A549 (cell line): ENCODE data around the gene NR1D1. TPM values are rescaled to one million over a fixed set of nuclear protein-coding genes. Genes with fewer than 3 reads are reported as not detected.

Source experiments
- ATAC-seq, 2 experiments: fragments of 200-7000 bp in 1 of 2; fragments of >200 bp in 1 of 2; cut with Nextera tagmentation in 1 of 2; cut with Tn5 transposase in 1 of 2; 3 replicates each; pipeline versions ENCODE4 v1.8.0 to v1.9.1; 2018 to 2020; ENCODE audit warnings: mild to moderate bottlenecking in 1 of 2, moderate library complexity in 1 of 2
- CTCF ChIA-PET: fragments of 300-600 bp; sonication (Branson Sonifier 250); formaldehyde crosslinking; extraction: SDS; loops from one replicate; lab custom pipeline; 2021; ENCODE audit warnings: antibody characterized with exemption, inconsistent platforms; lab: Yijun Ruan, JAX
- POLR2A ChIA-PET: fragments of 350-600 bp; formaldehyde crosslinking; extraction: SDS; loops from one replicate; lab custom pipeline; 2021; ENCODE audit warnings: antibody characterized with exemption, inconsistent platforms; lab: Yijun Ruan, JAX
- DNase-seq, 2 experiments: peaks; one replicate each; pipeline versions ENCODE4 v3.0.0 to v3.0.0-alpha.2; 2011 to 2016; ENCODE audit warnings: low read depth in 1 of 2, low spot score in 1 of 2
- FAIRE-seq: peaks from 2 replicates; lab custom pipeline; 2011; peaks lifted over from hg19 to GRCh38; lab: Jason Lieb, UNC
- H3K27ac ChIP-seq, 2 experiments: fragments of >200 bp; sonication (Bioruptor Twin); formaldehyde crosslinking; 3 replicates each; pipeline ENCODE4 v1.5.1; 2016 to 2017
- H3K4me1 ChIP-seq: fragments of >200 bp; sonication (Bioruptor Twin); formaldehyde crosslinking; 3 replicates; pipeline ENCODE4 v1.6.1; 2016
- H3K4me2 ChIP-seq: fragments of >200 bp; sonication (Bioruptor Twin); formaldehyde crosslinking; 3 replicates; pipeline ENCODE4 v1.6.1; 2016
- H3K4me3 ChIP-seq: fragments of >200 bp; sonication (Bioruptor Twin); formaldehyde crosslinking; 3 replicates; pipeline ENCODE4 v1.5.1; 2016
- H3K9me3 ChIP-seq: fragments of >200 bp; sonication (Bioruptor Twin); formaldehyde crosslinking; 3 replicates; pipeline ENCODE4 v1.6.1; 2016
- BCL3 ChIP-seq: fragments of >200 bp; sonication (Bioruptor Twin); formaldehyde crosslinking; IDR thresholded peaks from 3 replicates; pipeline ENCODE4 v1.6.1; 2016
- CBX8 ChIP-seq: fragments of 200-600 bp; sonication (generic); IDR thresholded peaks from 2 replicates; pipeline ENCODE4 v1.6.1; 2016
- CTCF ChIP-seq: fragments of >200 bp; sonication (Bioruptor Twin); formaldehyde crosslinking; IDR thresholded peaks from 3 replicates; pipeline ENCODE4 v1.5.1; 2016
- E2F6 ChIP-seq: IDR thresholded peaks from 2 replicates; pipeline ENCODE4 v1.6.1; 2012; ENCODE audit warnings: low read depth, borderline replicate concordance
- EHMT2 ChIP-seq: fragments of 200-600 bp; sonication (generic); IDR thresholded peaks from 2 replicates; pipeline ENCODE4 v1.6.1; 2016; ENCODE audit warnings: antibody characterized with exemption, low read depth, mild to moderate bottlenecking, moderate library complexity
- ELK1 ChIP-seq: fragments of 150-350 bp; IDR thresholded peaks from 2 replicates; pipeline ENCODE4 v1.6.1; 2014; ENCODE audit warnings: low read depth, mild to moderate bottlenecking, low read length
- EP300 ChIP-seq, 2 experiments: fragments of >200 bp; sonication (Bioruptor Twin); formaldehyde crosslinking; IDR thresholded peaks; 2 replicates in 1 of 2; 3 replicates in 1 of 2; pipeline ENCODE4 v1.6.1; 2016 to 2017
- FOSB ChIP-seq: fragments of 250-450 bp; sonication (Bioruptor Pico); IDR thresholded peaks from 2 replicates; pipeline ENCODE4 v1.5.0; 2020; ENCODE audit warnings: mild to moderate bottlenecking, moderate library complexity
- FOXS1 ChIP-seq: fragments of 250-450 bp; sonication (Bioruptor Pico); IDR thresholded peaks from 2 replicates; pipeline ENCODE4 v1.5.0; 2020; ENCODE audit warnings: mild to moderate bottlenecking, moderate library complexity
- HES2 ChIP-seq: fragments of >200 bp; sonication (Bioruptor Twin); formaldehyde crosslinking; IDR thresholded peaks from 2 replicates; pipeline ENCODE4 v1.6.1; 2016
- HEYL ChIP-seq: fragments of 250-450 bp; sonication (Bioruptor Pico); IDR thresholded peaks from 2 replicates; pipeline ENCODE4 v1.8.0; 2021; ENCODE audit warnings: mild to moderate bottlenecking, moderate library complexity
- HMGXB4 ChIP-seq: fragments of 250-450 bp; sonication (Bioruptor Pico); IDR thresholded peaks from 2 replicates; pipeline ENCODE4 v1.5.0; 2021; ENCODE audit warnings: mild to moderate bottlenecking, moderate library complexity, borderline replicate concordance
- HOXB5 ChIP-seq: fragments of 250-450 bp; sonication (Bioruptor Pico); IDR thresholded peaks from 2 replicates; pipeline ENCODE4 v1.5.0; 2020; ENCODE audit warnings: mild to moderate bottlenecking, moderate library complexity
- KDM5A ChIP-seq: fragments of 200-600 bp; sonication (generic); IDR thresholded peaks from 2 replicates; pipeline ENCODE4 v1.6.1; 2016; ENCODE audit warnings: antibody characterized with exemption, mild to moderate bottlenecking
- MAFK ChIP-seq: fragments of 450-650 bp; IDR thresholded peaks from 2 replicates; pipeline ENCODE4 v1.6.1; 2014; ENCODE audit not compliant: partially characterized antibody
- MAX ChIP-seq: IDR thresholded peaks from 2 replicates; pipeline ENCODE4 v1.6.1; 2012
- MAZ ChIP-seq: fragments of 150-350 bp; IDR thresholded peaks from 2 replicates; pipeline ENCODE4 v1.6.1; 2014; ENCODE audit warnings: antibody characterized with exemption, low read depth, low read length, borderline replicate concordance
- MYC ChIP-seq: IDR thresholded peaks from 2 replicates; pipeline ENCODE4 v1.6.1; 2012; ENCODE audit warnings: mild to moderate bottlenecking, inconsistent platforms, low read length, improper control_type of control experiment, borderline replicate concordance
- NFE2L2 ChIP-seq: fragments of 150-350 bp; conservative IDR thresholded peaks from 2 replicates; pipeline ENCODE4 v1.6.1; 2014; ENCODE audit warnings: low read length
- NPAS2 ChIP-seq: fragments of 250-450 bp; sonication (Bioruptor Pico); IDR thresholded peaks from 2 replicates; pipeline ENCODE4 v1.8.0; 2022; ENCODE audit warnings: mild to moderate bottlenecking, moderate library complexity, borderline replicate concordance
- NR3C1 ChIP-seq: fragments of >200 bp; sonication (Bioruptor Twin); formaldehyde crosslinking; IDR thresholded peaks from 3 replicates; pipeline ENCODE4 v1.6.1; 2017
- RFX5 ChIP-seq: fragments of 450-650 bp; IDR thresholded peaks from 2 replicates; pipeline ENCODE4 v1.7.1; 2014; ENCODE audit warnings: antibody characterized with exemption, mild to moderate bottlenecking, moderate library complexity
- SMC3 ChIP-seq: fragments of >200 bp; sonication (Bioruptor Twin); formaldehyde crosslinking; IDR thresholded peaks from 3 replicates; pipeline ENCODE4 v1.6.1; 2018; ENCODE audit warnings: inconsistent platforms
- TFCP2L1 ChIP-seq: fragments of 250-450 bp; sonication (Bioruptor Pico); IDR thresholded peaks from 2 replicates; pipeline ENCODE4 v1.5.0; 2021; ENCODE audit warnings: mild to moderate bottlenecking
- ZNF302 ChIP-seq: fragments of 250-450 bp; sonication (Bioruptor Pico); IDR thresholded peaks from 2 replicates; pipeline ENCODE4 v1.9.0; 2021; ENCODE audit warnings: inconsistent platforms, mild to moderate bottlenecking, moderate library complexity
- ZSCAN20 ChIP-seq: fragments of 250-450 bp; sonication (Bioruptor Pico); IDR thresholded peaks from 2 replicates; pipeline ENCODE4 v1.8.0; 2022; ENCODE audit warnings: mild to moderate bottlenecking, moderate library complexity
- WGBS: methylation state at CpG from one replicate; pipeline ENCODE4 v1.1.6; 2017; ENCODE audit errors: missing lambda C conversion rate; 5-methylcytosine and 5-hydroxymethylcytosine counted together
- polyA plus RNA-seq, 4 experiments: library from polyadenylated mRNA; depleted of rRNA in 3 of 4; stranded (reverse); fragments of >200 nt; fragmentation: RNase III in 1 of 4; extraction: RNeasy Plus Mini Kit Qiagen cat#74134 plus additional on column Dnase treatment in 1 of 4; gene quantifications; 2 replicates in 3 of 4; 3 replicates in 1 of 4; pipeline ENCODE4 v1.2.3, GENCODE V29; 2011 to 2017

Gene NR1D1
- polyA plus RNA-seq, 2 of the 4 experiments (the other 2 are of a cell fraction): 1.2 to 4.4 TPM

GRCh38 chr17:40099619-40100418 is 570 bp downstream of the NR1D1 start:
- H3K4me3 ChIP-seq: peak overlapping the region; percentile 54
- ChIA-PET POLR2A (interaction anchor here (0.6 to 7.1 kb wide), 22 partner anchors 10 to 1589 kb away, joined by 3 to 173 read pairs (median 6); partner anchors contain the start of genes CASC3, EIF1, MED24 and MSL1), CTCF (interaction anchor here (0.8 to 17.1 kb wide), 16 partner anchors 10 to 120 kb away, joined by 3 to 390 read pairs (median 8); partner anchors contain the start of genes PSMD3 and THRA)
- peak; percentile 12 to 46 for ATAC-seq
- H3K4me1 ChIP-seq: peaks cover 59% of the 10 kb centered on the region
- no peaks in the 10 kb centered on the region for H3K9me3 ChIP-seq
- DNase-seq: no peak
- 11% methylated on average over 25 of the region's 31 CpGs for WGBS
- peak overlapping the region; percentile 89 for H3K27ac ChIP-seq
- H3K4me2 ChIP-seq: peak overlapping the region; percentile 95
- TF ChIP-seq E2F6 (no peak), MYC (no peak), HMGXB4 (0 out of 2 replicates have a peak, but pooled peaks have one; percentile 36), BCL3 (no peak), SMC3 (no peak), MAX (no peak), NPAS2 (CRISPR knock-in tag) (no peak), CTCF (no peak), NFE2L2 (no peak), RFX5 (0 out of 2 replicates have a peak, but pooled peaks have one; percentile 39), TFCP2L1 (no peak; the same call in 1 of the 2 replicates), EHMT2 (no peak), HES2 (no peak), CBX8 (no peak)
- FAIRE-seq: no peak

- no peak for FAIRE-seq
- no peaks in the 10 kb centered on the region for H3K9me3 ChIP-seq
- POLR2A ChIA-PET: interaction anchor here (0.6 to 7.1 kb wide), 12 partner anchors 14 to 1589 kb away, joined by 3 to 173 read pairs (median 5); partner anchors contain the start of genes CASC3, MED24, MSL1 and PSMD3
- CTCF ChIA-PET: interaction anchor here (0.6 to 17.1 kb wide), 12 partner anchors 8 to 119 kb away, joined by 3 to 390 read pairs (median 8); partner anchors contain the start of genes PSMD3 and THRA
- peak; percentile 99 for DNase-seq
- 6% methylated on average over 42 of the region's 52 CpGs for WGBS
- peak overlapping the region; percentile 54 for H3K4me3 ChIP-seq
- ATAC-seq: peak; percentile 58 to 66
- H3K4me1 ChIP-seq: peaks cover 53% of the 10 kb centered on the region
- peak overlapping the region; percentile 95 for H3K4me2 ChIP-seq
- H3K27ac ChIP-seq: peak overlapping the region; percentile 89
- 0 out of 2 replicates have a peak, but pooled peaks have one; percentile 31 for TF ChIP-seq MAZ
- 0 out of 2 replicates have a peak, but pooled peaks have one; percentile 87 for TF ChIP-seq HOXB5 (CRISPR knock-in tag)
- TF ChIP-seq ZSCAN20 (CRISPR knock-in tag): no peak
- no peak for TF ChIP-seq HES2
- TF ChIP-seq HEYL: no peak
- TF ChIP-seq MAFK: no peak
- TF ChIP-seq TFCP2L1: peak; percentile 73; the same call in 1 of the 2 replicates
- no peak for TF ChIP-seq NFE2L2
- TF ChIP-seq NR3C1: no peak
- peak in 1 of 2 experiments; percentile 53; a peak in 1 of 5 replicates for TF ChIP-seq EP300 (IDR thresholded peaks at IDR 0.05)
- no peak for TF ChIP-seq KDM5A
- peak; percentile 49; the same call in 1 of the 2 replicates for TF ChIP-seq FOXS1 (CRISPR knock-in tag)
- no peak for TF ChIP-seq ELK1
- no peak for TF ChIP-seq FOSB (CRISPR knock-in tag)
- no peak for TF ChIP-seq ZNF302
Measured at GRCh38 chr17:40098846-40099618, 1.4 kb downstream of the NR1D1 start.
